ENCODE measurements around the gene GTF3C1.

Gene GTF3C1

DNA sequence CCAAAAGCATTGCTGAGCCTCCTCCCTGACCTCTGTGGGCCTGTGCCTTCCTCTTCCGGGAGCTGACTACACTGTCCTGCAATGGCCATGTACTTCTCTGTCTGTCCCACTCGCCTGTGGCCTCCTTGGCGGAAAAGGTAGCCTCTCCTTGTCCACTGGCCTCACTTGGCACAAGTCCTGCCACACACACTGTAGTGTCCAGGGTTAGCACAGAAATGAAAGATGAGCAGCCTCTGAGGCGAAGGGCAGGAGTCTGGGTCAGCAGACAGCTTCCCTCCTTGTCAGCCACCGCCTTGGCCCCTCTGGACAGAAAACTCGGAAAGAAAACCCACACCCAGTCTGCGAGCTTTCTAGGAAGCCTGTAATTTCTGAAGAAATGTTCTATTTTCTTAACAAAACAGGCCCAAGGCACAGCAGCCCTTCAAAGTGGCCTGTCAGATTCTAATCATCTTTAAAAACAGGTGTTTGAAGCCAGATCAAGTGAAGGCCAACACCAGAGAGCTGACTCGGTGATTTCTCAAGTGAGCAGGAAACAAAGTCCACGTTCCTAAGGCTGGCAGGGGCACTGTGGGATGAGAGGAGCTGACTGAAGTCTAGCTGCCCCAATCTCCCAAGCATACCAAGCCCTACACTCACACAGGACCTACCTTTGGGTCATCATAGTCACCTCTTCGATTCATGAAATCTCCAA, 67.2 kb downstream of the GTF3C1 start:
- ATAC-seq = no peak
- TF ChIP-seq, protein P1, sequence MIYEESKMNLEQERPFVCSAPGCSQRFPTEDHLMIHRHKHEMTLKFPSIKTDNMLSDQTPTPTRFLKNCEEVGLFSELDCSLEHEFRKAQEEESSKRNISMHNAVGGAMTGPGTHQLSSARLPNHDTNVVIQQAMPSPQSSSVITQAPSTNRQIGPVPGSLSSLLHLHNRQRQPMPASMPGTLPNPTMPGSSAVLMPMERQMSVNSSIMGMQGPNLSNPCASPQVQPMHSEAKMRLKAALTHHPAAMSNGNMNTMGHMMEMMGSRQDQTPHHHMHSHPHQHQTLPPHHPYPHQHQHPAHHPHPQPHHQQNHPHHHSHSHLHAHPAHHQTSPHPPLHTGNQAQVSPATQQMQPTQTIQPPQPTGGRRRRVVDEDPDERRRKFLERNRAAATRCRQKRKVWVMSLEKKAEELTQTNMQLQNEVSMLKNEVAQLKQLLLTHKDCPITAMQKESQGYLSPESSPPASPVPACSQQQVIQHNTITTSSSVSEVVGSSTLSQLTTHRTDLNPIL (CRISPR knock-in tag; IDR thresholded peaks at IDR 0.05; ENCODE audit: low read depth) = no peak
- TF ChIP-seq, protein P2, sequence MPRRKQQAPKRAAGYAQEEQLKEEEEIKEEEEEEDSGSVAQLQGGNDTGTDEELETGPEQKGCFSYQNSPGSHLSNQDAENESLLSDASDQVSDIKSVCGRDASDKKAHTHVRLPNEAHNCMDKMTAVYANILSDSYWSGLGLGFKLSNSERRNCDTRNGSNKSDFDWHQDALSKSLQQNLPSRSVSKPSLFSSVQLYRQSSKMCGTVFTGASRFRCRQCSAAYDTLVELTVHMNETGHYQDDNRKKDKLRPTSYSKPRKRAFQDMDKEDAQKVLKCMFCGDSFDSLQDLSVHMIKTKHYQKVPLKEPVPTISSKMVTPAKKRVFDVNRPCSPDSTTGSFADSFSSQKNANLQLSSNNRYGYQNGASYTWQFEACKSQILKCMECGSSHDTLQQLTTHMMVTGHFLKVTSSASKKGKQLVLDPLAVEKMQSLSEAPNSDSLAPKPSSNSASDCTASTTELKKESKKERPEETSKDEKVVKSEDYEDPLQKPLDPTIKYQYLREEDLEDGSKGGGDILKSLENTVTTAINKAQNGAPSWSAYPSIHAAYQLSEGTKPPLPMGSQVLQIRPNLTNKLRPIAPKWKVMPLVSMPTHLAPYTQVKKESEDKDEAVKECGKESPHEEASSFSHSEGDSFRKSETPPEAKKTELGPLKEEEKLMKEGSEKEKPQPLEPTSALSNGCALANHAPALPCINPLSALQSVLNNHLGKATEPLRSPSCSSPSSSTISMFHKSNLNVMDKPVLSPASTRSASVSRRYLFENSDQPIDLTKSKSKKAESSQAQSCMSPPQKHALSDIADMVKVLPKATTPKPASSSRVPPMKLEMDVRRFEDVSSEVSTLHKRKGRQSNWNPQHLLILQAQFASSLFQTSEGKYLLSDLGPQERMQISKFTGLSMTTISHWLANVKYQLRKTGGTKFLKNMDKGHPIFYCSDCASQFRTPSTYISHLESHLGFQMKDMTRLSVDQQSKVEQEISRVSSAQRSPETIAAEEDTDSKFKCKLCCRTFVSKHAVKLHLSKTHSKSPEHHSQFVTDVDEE (CRISPR knock-in tag; IDR thresholded peaks at IDR 0.05) = no peak
- TF ChIP-seq ZC3H10 (CRISPR knock-in tag; IDR thresholded peaks at IDR 0.05) (no peak), ZNF70 (CRISPR knock-in tag; IDR thresholded peaks at IDR 0.05) (no peak), ZFP30 (CRISPR knock-in tag; IDR thresholded peaks at IDR 0.05) (no peak)
- TF ChIP-seq, protein P3, sequence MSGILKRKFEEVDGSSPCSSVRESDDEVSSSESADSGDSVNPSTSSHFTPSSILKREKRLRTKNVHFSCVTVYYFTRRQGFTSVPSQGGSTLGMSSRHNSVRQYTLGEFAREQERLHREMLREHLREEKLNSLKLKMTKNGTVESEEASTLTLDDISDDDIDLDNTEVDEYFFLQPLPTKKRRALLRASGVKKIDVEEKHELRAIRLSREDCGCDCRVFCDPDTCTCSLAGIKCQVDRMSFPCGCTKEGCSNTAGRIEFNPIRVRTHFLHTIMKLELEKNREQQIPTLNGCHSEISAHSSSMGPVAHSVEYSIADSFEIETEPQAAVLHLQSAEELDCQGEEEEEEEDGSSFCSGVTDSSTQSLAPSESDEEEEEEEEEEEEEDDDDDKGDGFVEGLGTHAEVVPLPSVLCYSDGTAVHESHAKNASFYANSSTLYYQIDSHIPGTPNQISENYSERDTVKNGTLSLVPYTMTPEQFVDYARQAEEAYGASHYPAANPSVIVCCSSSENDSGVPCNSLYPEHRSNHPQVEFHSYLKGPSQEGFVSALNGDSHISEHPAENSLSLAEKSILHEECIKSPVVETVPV (CRISPR knock-in tag; IDR thresholded peaks at IDR 0.05) = no peak

DNA sequence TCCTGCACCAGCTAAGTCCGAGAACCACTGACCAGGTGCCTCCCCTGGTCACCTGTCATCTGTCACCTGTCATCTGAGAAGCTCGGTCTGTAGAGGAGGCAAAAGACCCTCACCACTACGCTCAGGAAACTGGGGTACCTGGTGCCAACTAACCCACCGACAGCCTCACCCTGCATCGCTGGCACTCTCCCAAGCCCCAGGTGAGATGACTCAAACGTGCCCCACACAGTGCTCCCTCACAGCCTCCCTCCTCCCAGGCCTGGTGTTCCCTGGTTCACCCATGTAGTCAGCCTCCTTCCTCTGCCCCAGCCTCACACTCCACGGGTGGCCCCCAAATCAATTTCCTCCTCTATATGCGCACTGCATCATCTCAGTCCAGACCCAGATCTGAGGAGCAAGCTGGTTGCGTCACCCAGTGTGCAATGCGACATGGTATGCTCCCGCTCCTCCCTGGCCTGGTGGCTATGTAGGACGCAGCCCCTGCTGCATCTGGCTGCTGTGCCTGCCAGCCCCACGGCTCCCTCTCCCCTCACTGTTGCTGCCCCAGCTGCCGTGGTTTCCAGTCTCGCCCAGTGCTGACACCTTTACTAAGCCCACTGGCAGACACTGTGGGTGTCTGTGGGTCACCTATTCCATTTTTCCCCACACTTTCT, 68.3 kb downstream of the GTF3C1 start:
- no peak for ATAC-seq
- TF ChIP-seq RARB (CRISPR knock-in tag; IDR thresholded peaks at IDR 0.05) (no peak), CSDC2 (CRISPR knock-in tag; IDR thresholded peaks at IDR 0.05) (no peak), SNAI2 (CRISPR knock-in tag; IDR thresholded peaks at IDR 0.05) (no peak), ZFP30 (CRISPR knock-in tag; IDR thresholded peaks at IDR 0.05) (no peak), ZNF565 (CRISPR knock-in tag; conservative IDR thresholded peaks at IDR 0.05; ENCODE audit: low read depth) (no peak), TOX (CRISPR knock-in tag; IDR thresholded peaks at IDR 0.05; ENCODE audit: borderline replicate concordance) (no peak), GLIS3 (CRISPR knock-in tag; IDR thresholded peaks at IDR 0.05) (no peak), ZC3H10 (CRISPR knock-in tag; IDR thresholded peaks at IDR 0.05) (no peak), ARNTL (CRISPR knock-in tag; IDR thresholded peaks at IDR 0.05; ENCODE audit: borderline replicate concordance, low read depth) (no peak), ZFP3 (CRISPR knock-in tag; IDR thresholded peaks at IDR 0.05) (no peak), ISL1 (CRISPR knock-in tag; IDR thresholded peaks at IDR 0.05) (no peak), TCF4 (CRISPR knock-in tag; IDR thresholded peaks at IDR 0.05; ENCODE audit: borderline replicate concordance) (no peak), ESRRG (CRISPR knock-in tag; IDR thresholded peaks at IDR 0.05) (no peak), ZNF8 (CRISPR knock-in tag; IDR thresholded peaks at IDR 0.05) (no peak)
- TF ChIP-seq, protein P3 (CRISPR knock-in tag; IDR thresholded peaks at IDR 0.05) = no peak
- TF ChIP-seq, protein P4, sequence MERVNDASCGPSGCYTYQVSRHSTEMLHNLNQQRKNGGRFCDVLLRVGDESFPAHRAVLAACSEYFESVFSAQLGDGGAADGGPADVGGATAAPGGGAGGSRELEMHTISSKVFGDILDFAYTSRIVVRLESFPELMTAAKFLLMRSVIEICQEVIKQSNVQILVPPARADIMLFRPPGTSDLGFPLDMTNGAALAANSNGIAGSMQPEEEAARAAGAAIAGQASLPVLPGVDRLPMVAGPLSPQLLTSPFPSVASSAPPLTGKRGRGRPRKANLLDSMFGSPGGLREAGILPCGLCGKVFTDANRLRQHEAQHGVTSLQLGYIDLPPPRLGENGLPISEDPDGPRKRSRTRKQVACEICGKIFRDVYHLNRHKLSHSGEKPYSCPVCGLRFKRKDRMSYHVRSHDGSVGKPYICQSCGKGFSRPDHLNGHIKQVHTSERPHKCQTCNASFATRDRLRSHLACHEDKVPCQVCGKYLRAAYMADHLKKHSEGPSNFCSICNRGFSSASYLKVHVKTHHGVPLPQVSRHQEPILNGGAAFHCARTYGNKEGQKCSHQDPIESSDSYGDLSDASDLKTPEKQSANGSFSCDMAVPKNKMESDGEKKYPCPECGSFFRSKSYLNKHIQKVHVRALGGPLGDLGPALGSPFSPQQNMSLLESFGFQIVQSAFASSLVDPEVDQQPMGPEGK (CRISPR knock-in tag; IDR thresholded peaks at IDR 0.05; ENCODE audit: borderline replicate concordance) = no peak
- TF ChIP-seq, protein P1 (CRISPR knock-in tag; IDR thresholded peaks at IDR 0.05; ENCODE audit: low read depth) = no peak
- TF ChIP-seq, protein P5, sequence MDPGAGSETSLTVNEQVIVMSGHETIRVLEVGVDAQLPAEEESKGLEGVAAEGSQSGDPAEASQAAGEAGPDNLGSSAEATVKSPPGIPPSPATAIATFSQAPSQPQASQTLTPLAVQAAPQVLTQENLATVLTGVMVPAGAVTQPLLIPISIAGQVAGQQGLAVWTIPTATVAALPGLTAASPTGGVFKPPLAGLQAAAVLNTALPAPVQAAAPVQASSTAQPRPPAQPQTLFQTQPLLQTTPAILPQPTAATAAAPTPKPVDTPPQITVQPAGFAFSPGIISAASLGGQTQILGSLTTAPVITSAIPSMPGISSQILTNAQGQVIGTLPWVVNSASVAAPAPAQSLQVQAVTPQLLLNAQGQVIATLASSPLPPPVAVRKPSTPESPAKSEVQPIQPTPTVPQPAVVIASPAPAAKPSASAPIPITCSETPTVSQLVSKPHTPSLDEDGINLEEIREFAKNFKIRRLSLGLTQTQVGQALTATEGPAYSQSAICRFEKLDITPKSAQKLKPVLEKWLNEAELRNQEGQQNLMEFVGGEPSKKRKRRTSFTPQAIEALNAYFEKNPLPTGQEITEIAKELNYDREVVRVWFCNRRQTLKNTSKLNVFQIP (CRISPR knock-in tag; IDR thresholded peaks at IDR 0.05; ENCODE audit: borderline replicate concordance, low read depth) = no peak
